ENCODE data around the gene P2RY12.
"Not testable (repeated sequence)": the region's sequence is repeated elsewhere in the genome, so short reads cannot be mapped to it uniquely, and the experiment has no call there.

The P2RY12 gene

GRCh38 chr3:151392191-151392590, 7.6 kb upstream of the P2RY12 start:
- not testable (repeated sequence) for DNase-seq

GRCh38 chr3:151391720-151392119, 7.2 kb upstream of the P2RY12 start:
- DNase-seq = peak; percentile 18 to 25

GRCh38 chr3:151387842-151388241, 3.3 kb upstream of the P2RY12 start:
- DNase-seq = no peak

- DNase-seq = no peak
Measured at GRCh38 chr3:151387432-151387831, 2.9 kb upstream of the P2RY12 start.

GRCh38 chr3:151386056-151386455, 1.5 kb upstream of the P2RY12 start:
- no peak for DNase-seq

- DNase-seq = no peak
Measured at GRCh38 chr3:151383956-151384355, 597 bp downstream of the P2RY12 start.

- DNase-seq = no peak
Measured at GRCh38 chr3:151383111-151383510, 1.4 kb downstream of the P2RY12 start.

- DNase-seq = peak; percentile 66 to 81
Measured at GRCh38 chr3:151382671-151383070, 1.9 kb downstream of the P2RY12 start.

- DNase-seq = peak; percentile 35 to 61
Measured at GRCh38 chr3:151379083-151379734, 5.3 kb downstream of the P2RY12 start.

- no peak for DNase-seq
Measured at GRCh38 chr3:151377768-151378385, 6.7 kb downstream of the P2RY12 start.

GRCh38 chr3:151372063-151372820, 12.3 kb downstream of the P2RY12 start:
- no peak for DNase-seq

GRCh38 chr3:151371526-151371925, 13.0 kb downstream of the P2RY12 start:
- no peak for DNase-seq

GRCh38 chr3:151367448-151367847, 17.1 kb downstream of the P2RY12 start:
- no peak for DNase-seq

- no peak for DNase-seq
Measured at GRCh38 chr3:151366993-151367392, 17.6 kb downstream of the P2RY12 start.

GRCh38 chr3:151362751-151363174, 21.8 kb downstream of the P2RY12 start:
- DNase-seq = peak; percentile 72 to 76

- no peak for DNase-seq
Measured at GRCh38 chr3:151357463-151357850, 27.1 kb downstream of the P2RY12 start.

- no peak for DNase-seq
Measured at GRCh38 chr3:151356794-151357462, 27.6 kb downstream of the P2RY12 start.

GRCh38 chr3:151351648-151352047, 32.9 kb downstream of the P2RY12 start:
- DNase-seq = no peak

- DNase-seq = no peak
Measured at GRCh38 chr3:151351219-151351618, 33.3 kb downstream of the P2RY12 start.

- peak; percentile 52 to 56 for DNase-seq
Measured at GRCh38 chr3:151350656-151351055, 33.9 kb downstream of the P2RY12 start.

- peak; percentile 99 for DNase-seq
Measured at GRCh38 chr3:151347432-151347831, 37.1 kb downstream of the P2RY12 start.

GRCh38 chr3:151346292-151346691, 38.3 kb downstream of the P2RY12 start:
- peak; percentile 96 to 99 for DNase-seq

GRCh38 chr3:151345859-151346258, 38.7 kb downstream of the P2RY12 start:
- DNase-seq = no peak

All from AML-193 (cell line).